ENCODE results near the gene TLCD3B. TPM values are rescaled to one million over a fixed set of nuclear protein-coding genes. Genes with fewer than 3 reads are reported as not detected.

TLCD3B gene
- total and polyA plus RNA-seq, 2 donors from 2014 or later (not counting 2 experiments from before 2014, with no cell fraction given), result 0.07 TPM; not detected in 1

Other genes with a start within 250 kb of the TLCD3B start
- 71.9 and 89.9 TPM in 2 replicates for gene KIF22, start 240.5 kb downstream of the TLCD3B start, total RNA-seq
- 77.1 and 90.6 TPM in 2 replicates for gene KIF22, start 240.5 kb downstream of the TLCD3B start, polyA plus RNA-seq
- gene MAZ, start 224.7 kb downstream of the TLCD3B start, total RNA-seq, result 171 and 172 TPM in 2 replicates
- 154 and 167 TPM in 2 replicates for gene MAZ, start 224.7 kb downstream of the TLCD3B start, polyA plus RNA-seq
- gene PRRT2, start 219.1 kb downstream of the TLCD3B start, total RNA-seq, result 0.11 and 0.51 TPM in 2 replicates
- 0.06 and 0.24 TPM in 2 replicates for gene PRRT2, start 219.1 kb downstream of the TLCD3B start, polyA plus RNA-seq
- 41.9 and 50.4 TPM in 2 replicates for gene PAGR1, start 215.1 kb downstream of the TLCD3B start, total RNA-seq
- 51.7 and 54.6 TPM in 2 replicates for gene PAGR1, start 215.1 kb downstream of the TLCD3B start, polyA plus RNA-seq
- 132 and 138 TPM in 2 replicates for gene MVP, start 210.8 kb downstream of the TLCD3B start, total RNA-seq
- gene MVP, start 210.8 kb downstream of the TLCD3B start, polyA plus RNA-seq, result 111 and 123 TPM in 2 replicates
- 42.3 and 46.6 TPM in 2 replicates for gene CDIPT, start 168.0 kb downstream of the TLCD3B start, total RNA-seq
- gene CDIPT, start 168.0 kb downstream of the TLCD3B start, polyA plus RNA-seq, result 55.4 and 59.6 TPM in 2 replicates
- gene SEZ6L2, start 131.7 kb downstream of the TLCD3B start, total RNA-seq, result 2.0 and 2.6 TPM in 2 replicates
- 2.4 and 2.7 TPM in 2 replicates for gene SEZ6L2, start 131.7 kb downstream of the TLCD3B start, polyA plus RNA-seq
- gene ASPHD1, start 130.8 kb downstream of the TLCD3B start, total RNA-seq, result 2.1 and 2.4 TPM in 2 replicates
- 4.4 and 5.1 TPM in 2 replicates for gene ASPHD1, start 130.8 kb downstream of the TLCD3B start, polyA plus RNA-seq
- 7.0 and 7.2 TPM in 2 replicates for gene KCTD13, start 105.0 kb downstream of the TLCD3B start, total RNA-seq
- 7.5 and 8.0 TPM in 2 replicates for gene KCTD13, start 105.0 kb downstream of the TLCD3B start, polyA plus RNA-seq
- gene TMEM219, start 69.2 kb downstream of the TLCD3B start, total RNA-seq, result 74.1 and 86.6 TPM in 2 replicates
- gene TMEM219, start 69.2 kb downstream of the TLCD3B start, polyA plus RNA-seq, result 104 and 119 TPM in 2 replicates
- gene TAOK2, start 57.4 kb downstream of the TLCD3B start, total RNA-seq, result 26.5 and 27.5 TPM in 2 replicates
- 13.8 and 14.3 TPM in 2 replicates for gene TAOK2, start 57.4 kb downstream of the TLCD3B start, polyA plus RNA-seq
- gene HIRIP3, start 35.7 kb downstream of the TLCD3B start, total RNA-seq, result 11.9 and 13.3 TPM in 2 replicates
- gene HIRIP3, start 35.7 kb downstream of the TLCD3B start, polyA plus RNA-seq, result 17.9 and 18.0 TPM in 2 replicates
- gene INO80E, start 35.0 kb downstream of the TLCD3B start, total RNA-seq, result 71.4 and 72.3 TPM in 2 replicates
- gene INO80E, start 35.0 kb downstream of the TLCD3B start, polyA plus RNA-seq, result 88.2 and 90.5 TPM in 2 replicates
- gene DOC2A, start 20.2 kb downstream of the TLCD3B start, total RNA-seq, result 0.27 and 0.56 TPM in 2 replicates
- 0.32 and 0.66 TPM in 2 replicates for gene DOC2A, start 20.2 kb downstream of the TLCD3B start, polyA plus RNA-seq
- not detected in 2 replicates for gene C16orf92, start 8.1 kb downstream of the TLCD3B start, total RNA-seq
- gene C16orf92, start 8.1 kb downstream of the TLCD3B start, polyA plus RNA-seq, result not detected in 2 replicates
- gene ALDOA, start 34.5 kb upstream of the TLCD3B start, total RNA-seq, result 1,171 and 1,282 TPM in 2 replicates
- gene ALDOA, start 34.5 kb upstream of the TLCD3B start, polyA plus RNA-seq, result 1,433 and 1,464 TPM in 2 replicates
- gene PPP4C, start 44.7 kb upstream of the TLCD3B start, total RNA-seq, result 133 and 147 TPM in 2 replicates
- gene PPP4C, start 44.7 kb upstream of the TLCD3B start, polyA plus RNA-seq, result 166 and 169 TPM in 2 replicates
- gene TBX6, start 60.7 kb upstream of the TLCD3B start, total RNA-seq, result 1.3 and 1.7 TPM in 2 replicates
- gene TBX6, start 60.7 kb upstream of the TLCD3B start, polyA plus RNA-seq, result 2.0 and 2.9 TPM in 2 replicates
- 22.1 and 25.4 TPM in 2 replicates for gene YPEL3, start 64.9 kb upstream of the TLCD3B start, total RNA-seq
- 29.6 and 43.1 TPM in 2 replicates for gene YPEL3, start 64.9 kb upstream of the TLCD3B start, polyA plus RNA-seq
- gene GDPD3, start 82.3 kb upstream of the TLCD3B start, total RNA-seq, result 0.60 and 0.78 TPM in 2 replicates
- gene GDPD3, start 82.3 kb upstream of the TLCD3B start, polyA plus RNA-seq, result 0.79 and 0.92 TPM in 2 replicates
- gene MAPK3, start 91.9 kb upstream of the TLCD3B start, total RNA-seq, result 24.3 and 25.7 TPM in 2 replicates
- 46.7 and 53.2 TPM in 2 replicates for gene MAPK3, start 91.9 kb upstream of the TLCD3B start, polyA plus RNA-seq
- gene CORO1A, start 152.3 kb upstream of the TLCD3B start, total RNA-seq, result 12.2 and 18.8 TPM in 2 replicates
- 18.7 and 30.3 TPM in 2 replicates for gene CORO1A, start 152.3 kb upstream of the TLCD3B start, polyA plus RNA-seq
- 165 and 184 TPM in 2 replicates for gene BOLA2B, start 162.4 kb upstream of the TLCD3B start, total RNA-seq
- gene BOLA2B, start 162.4 kb upstream of the TLCD3B start, polyA plus RNA-seq, result 155 and 156 TPM in 2 replicates
- 23.6 and 24.8 TPM in 2 replicates for gene SLX1A, start 162.6 kb upstream of the TLCD3B start, total RNA-seq
- gene SLX1A, start 162.6 kb upstream of the TLCD3B start, polyA plus RNA-seq, result 4.2 and 9.3 TPM in 2 replicates
- 7.5 and 8.2 TPM in 2 replicates for gene SULT1A3, start 168.0 kb upstream of the TLCD3B start, total RNA-seq
- gene SULT1A3, start 168.0 kb upstream of the TLCD3B start, polyA plus RNA-seq, result 9.5 and 12.6 TPM in 2 replicates
- 1.6 and 2.5 TPM in 2 replicates for gene NPIPB13, start 217.2 kb upstream of the TLCD3B start, total RNA-seq
- gene NPIPB13, start 217.2 kb upstream of the TLCD3B start, polyA plus RNA-seq, result 0.20 and 0.72 TPM in 2 replicates

Data from foreskin keratinocyte (primary cell).